ENCODE results near the gene SFPQ. TPM values are rescaled to one million over a fixed set of nuclear protein-coding genes. Genes with fewer than 3 reads are reported as not detected.

SFPQ gene
- total RNA-seq, 1 experiment from 2014 or later = 573 TPM

- Histone ChIP-seq H3K4ac (ENCODE audit: low read depth, low read length) (no peak overlapping the region), H2AK5ac (ENCODE audit: insufficient read length, low read length) (no peak overlapping the region), H2BK12ac (ENCODE audit: insufficient read length, low read depth, low read length) (no peak overlapping the region), H3K4me1 (ENCODE audit: insufficient read depth, low read length) (no peaks in the 10 kb centered on the region), H4K5ac (ENCODE audit: insufficient read length, low read depth, low read length) (no peak overlapping the region), H3K9me3 (ENCODE audit: control insufficient read depth, low read depth, low read length) (no peaks in the 10 kb centered on the region), H2BK120ac (ENCODE audit: low read depth, low read length, poor library complexity, severe bottlenecking) (no peak overlapping the region), H3T11ph (ENCODE audit: low read length) (no peak overlapping the region), H2BK15ac (ENCODE audit: low read depth, low read length) (no peak overlapping the region), H2BK5ac (ENCODE audit: insufficient read length, low read length) (no peak overlapping the region), H3K9ac (ENCODE audit: extremely low read depth, insufficient read length, low read length) (no peak overlapping the region), H2AFZ (ENCODE audit: low read length) (no peak overlapping the region), H4K8ac (replicated peaks; ENCODE audit: insufficient read length, low read depth, low read length) (no peak overlapping the region), H3K79me1 (ENCODE audit: insufficient read depth, low read depth, low read length, poor library complexity, severe bottlenecking) (no peaks in the 10 kb centered on the region), H3K23ac (ENCODE audit: insufficient read length, low read depth, low read length) (no peak overlapping the region), H3K4me2 (ENCODE audit: insufficient read depth, insufficient read length, low read length) (no peak overlapping the region), H3K56ac (ENCODE audit: insufficient read length, low read depth, low read length) (no peak overlapping the region), H2BK20ac (ENCODE audit: low read depth, low read length, poor library complexity, severe bottlenecking) (no peak overlapping the region), H3K14ac (ENCODE audit: insufficient read depth, low read length) (no peak overlapping the region), H3K18ac (ENCODE audit: insufficient read length, low read depth, low read length) (no peak overlapping the region), H4K91ac (ENCODE audit: insufficient read length, low read depth, low read length) (no peak overlapping the region), H3K27ac (ENCODE audit: insufficient read length, low read depth, low read length) (no peak overlapping the region), H3K27me3 (ENCODE audit: insufficient read depth, low read length) (no peaks in the 10 kb centered on the region), H3K23me2 (ENCODE audit: insufficient read length, low read depth, low read length, poor library complexity, severe bottlenecking) (no peaks in the 10 kb centered on the region), H4K20me1 (ENCODE audit: control insufficient read depth, insufficient read depth, insufficient read length) (no peaks in the 10 kb centered on the region), H3K79me2 (ENCODE audit: insufficient read depth, low read length) (no peaks in the 10 kb centered on the region)
- H3K4me1 Mint-ChIP-seq = no peaks in the 10 kb centered on the region
- DNase-seq = no peak
- H3K27ac Mint-ChIP-seq = no peak overlapping the region
- no peak for TF ChIP-seq CTCF (conservative IDR thresholded peaks at IDR 0.05)
- H3K27me3 Mint-ChIP-seq (ENCODE audit: low read depth) = no peaks in the 10 kb centered on the region
- H3K9me3 Mint-ChIP-seq = no peaks in the 10 kb centered on the region
- no CpG with 5 or more reads among the region's 1 CpG for WGBS (ENCODE audit: extremely low coverage, insufficient read length, low lambda C conversion rate)
- no peaks in the 10 kb centered on the region for H3K36me3 Mint-ChIP-seq (ENCODE audit: insufficient read depth in 1 of 3, low read depth in 3 of 3)
- H3K4me3 Mint-ChIP-seq = no peak overlapping the region
Measured at GRCh38 chr1:35231287-35231686, 38.3 kb upstream of the SFPQ start.

Data from H9 (cell line).